Measurements from ENCODE around the gene KLF13. TPM values are rescaled to one million over a fixed set of nuclear protein-coding genes. Genes with fewer than 3 reads are reported as not detected.

Gene KLF13
- total RNA-seq (2021) (22.1 and 23.5 TPM in 2 replicates), Bru-seq, nascent RNA (percentile 53 among the genes with signal in this experiment), BruChase-seq, experiment 1, labeled RNA remaining after a 2-hour chase (percentile 64 among the genes with signal in this experiment), BruChase-seq, experiment 2, labeled RNA remaining after a 6-hour chase (percentile 70 among the genes with signal in this experiment)
- long read RNA-seq, full-length matches to known transcripts, result 3 of 11 reads
- long read RNA-seq, partial matches to known transcripts, result 0 of 11 reads
- long read RNA-seq, other reads (novel, unspliced or antisense), result 8 of 11 reads

- Histone ChIP-seq H3K9me3 (ENCODE audit: low read depth, low read length, poor library complexity, severe bottlenecking) (no peaks in the 10 kb centered on the region), H3K36me3 (ENCODE audit: insufficient read depth, low read length, poor library complexity, severe bottlenecking) (no peaks in the 10 kb centered on the region), H3K27me3 (replicated peaks; ENCODE audit: insufficient read depth, low read depth, low read length, poor library complexity) (no peaks in the 10 kb centered on the region), H3K27ac (ENCODE audit: low read depth, low read length, poor library complexity, severe bottlenecking) (peak within 1 kb of the TSS; percentile 95), H3K4me1 (ENCODE audit: insufficient read depth, low read length, poor library complexity, severe bottlenecking) (peaks cover 4% of the 10 kb centered on the region), H3K4me3 (ENCODE audit: low read depth, low read length, poor library complexity, severe bottlenecking) (peak within 1 kb of the TSS; percentile 93)
- POLR2A ChIA-PET (ENCODE audit: low non-redundant PET), result no interaction called here
- intact Hi-C loops (cut with micrococcal nuclease; ENCODE audit: unreplicated experiment), result loop anchor here (10.0 kb wide), 2 partner anchors 158 to 548 kb away; partner anchors contain the start of gene OTUD7A
- TF ChIP-seq CTCF (conservative IDR thresholded peaks at IDR 0.05; ENCODE audit: low read depth, low read length) (no peak), EZH2 (IDR thresholded peaks at IDR 0.05; ENCODE audit: borderline replicate concordance, low read depth, low read length, poor library complexity, severe bottlenecking) (no peak)
- CTCF ChIA-PET, result no interaction called here
- peak; percentile 97 for DNase-seq (ENCODE audit: low spot score)
- BruUV-seq (replicated peaks), result no TSS peak
Measured at GRCh38 chr15:31326156-31326874, at the start of gene KLF13. Gene KLF13 (plus strand): TSS chr15:31326835. CDS start chr15:31327213, 378 bp downstream.

DNA sequence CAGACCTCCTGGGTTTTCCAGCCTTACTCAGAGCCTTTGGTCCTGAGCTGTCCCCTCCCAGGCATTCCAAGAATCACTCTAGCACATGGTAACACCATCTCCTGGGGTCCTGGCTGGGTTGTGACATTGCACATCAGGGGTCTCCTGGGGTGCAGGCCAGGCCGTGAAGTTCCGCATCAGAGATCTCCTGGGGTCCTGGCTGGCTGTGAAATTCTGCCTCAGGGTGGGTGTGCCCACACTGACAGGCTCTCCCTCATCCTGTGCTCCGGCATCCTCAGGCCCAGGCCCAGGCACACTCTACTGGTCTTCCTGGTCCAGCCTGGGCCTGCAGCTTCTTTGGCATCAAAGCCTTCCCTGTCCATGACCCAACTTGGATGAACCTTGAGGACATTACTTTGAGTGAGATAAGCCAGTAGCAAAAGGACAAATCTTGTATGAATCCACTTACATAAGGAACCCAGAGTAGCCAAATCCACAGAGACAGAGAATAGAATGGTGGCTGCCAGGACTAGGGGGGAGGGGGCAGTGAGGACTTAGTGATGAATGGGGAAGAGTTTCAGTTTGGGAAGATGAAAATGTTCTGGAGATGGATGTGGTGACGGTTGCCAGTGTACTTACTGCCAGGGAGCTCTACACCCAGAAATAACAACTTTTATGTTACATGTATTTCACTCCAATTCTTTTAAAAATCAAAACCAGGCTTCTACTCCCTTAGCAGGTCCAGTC lies 49.1 kb upstream of the KLF13 start:
- Histone ChIP-seq H3K4me1 (ENCODE audit: insufficient read depth, low read length, poor library complexity, severe bottlenecking) (no peaks in the 10 kb centered on the region), H3K27ac (ENCODE audit: low read depth, low read length, poor library complexity, severe bottlenecking) (no peak overlapping the region), H3K36me3 (ENCODE audit: insufficient read depth, low read length, poor library complexity, severe bottlenecking) (no peaks in the 10 kb centered on the region), H3K4me3 (ENCODE audit: low read depth, low read length, poor library complexity, severe bottlenecking) (no peak overlapping the region), H3K27me3 (replicated peaks; ENCODE audit: insufficient read depth, low read depth, low read length, poor library complexity) (no peaks in the 10 kb centered on the region), H3K9me3 (ENCODE audit: low read depth, low read length, poor library complexity, severe bottlenecking) (no peaks in the 10 kb centered on the region)
- no peak for TF ChIP-seq CTCF (conservative IDR thresholded peaks at IDR 0.05; ENCODE audit: low read depth, low read length)
- TF ChIP-seq EZH2 (IDR thresholded peaks at IDR 0.05; ENCODE audit: borderline replicate concordance, low read depth, low read length, poor library complexity, severe bottlenecking), result no peak
- POLR2A ChIA-PET (ENCODE audit: low non-redundant PET), result no interaction called here
- BruUV-seq (replicated peaks), result no TSS peak
- DNase-seq (ENCODE audit: low spot score), result no peak
- intact Hi-C loops (cut with micrococcal nuclease; ENCODE audit: unreplicated experiment), result no loop called here
- CTCF ChIA-PET, result no interaction called here

DNA sequence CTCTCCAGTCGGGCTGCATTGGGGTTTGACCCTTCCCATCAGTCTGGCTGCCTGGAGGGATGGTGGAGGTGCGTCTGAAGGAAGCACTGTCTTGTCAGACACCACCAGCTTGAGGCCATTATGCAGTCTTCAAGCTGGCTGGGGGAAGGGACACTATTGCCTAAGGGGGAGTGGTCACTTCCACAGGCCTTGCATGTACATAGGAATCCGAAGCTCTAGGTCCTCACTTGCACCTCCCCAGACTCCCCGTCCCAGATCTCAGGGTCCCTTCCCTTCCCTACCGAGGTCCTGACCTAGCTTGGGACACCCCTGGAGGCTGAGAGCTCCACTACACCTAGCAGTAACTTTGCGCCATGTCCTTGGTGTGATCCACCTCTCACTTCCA lies 48.6 kb upstream of the KLF13 start:
- POLR2A ChIA-PET (ENCODE audit: low non-redundant PET), result no interaction called here
- Histone ChIP-seq H3K4me3 (ENCODE audit: low read depth, low read length, poor library complexity, severe bottlenecking) (no peak overlapping the region), H3K27ac (ENCODE audit: low read depth, low read length, poor library complexity, severe bottlenecking) (no peak overlapping the region), H3K4me1 (ENCODE audit: insufficient read depth, low read length, poor library complexity, severe bottlenecking) (no peaks in the 10 kb centered on the region), H3K9me3 (ENCODE audit: low read depth, low read length, poor library complexity, severe bottlenecking) (no peaks in the 10 kb centered on the region), H3K36me3 (ENCODE audit: insufficient read depth, low read length, poor library complexity, severe bottlenecking) (no peaks in the 10 kb centered on the region), H3K27me3 (replicated peaks; ENCODE audit: insufficient read depth, low read depth, low read length, poor library complexity) (no peaks in the 10 kb centered on the region)
- no TSS peak for BruUV-seq (replicated peaks)
- CTCF ChIA-PET, result no interaction called here
- no peak for TF ChIP-seq CTCF (conservative IDR thresholded peaks at IDR 0.05; ENCODE audit: low read depth, low read length)
- TF ChIP-seq EZH2 (IDR thresholded peaks at IDR 0.05; ENCODE audit: borderline replicate concordance, low read depth, low read length, poor library complexity, severe bottlenecking), result no peak
- intact Hi-C loops (cut with micrococcal nuclease; ENCODE audit: unreplicated experiment), result no loop called here
- no peak for DNase-seq (ENCODE audit: low spot score)
